GM06990 (cell line): ENCODE measurements around the gene NDUFA7.
"Not testable (repeated sequence)": the region's sequence is repeated elsewhere in the genome, so short reads cannot be mapped to it uniquely, and the experiment has no call there.

Experiments
- DNase-seq: peaks from one replicate; pipeline ENCODE4 v3.0.0-alpha.2; 2011; ENCODE audit not compliant: insufficient read length; ENCODE audit errors: extremely low read depth
- H3K27me3 ChIP-seq: replicated peaks from 2 replicates; pipeline ENCODE4 v1.6.0; 2011; ENCODE audit warnings: low read length; ENCODE audit not compliant: control insufficient read depth, insufficient read depth
- H3K36me3 ChIP-seq: 2 replicates; pipeline ENCODE4 v1.5.1; 2011; ENCODE audit warnings: low read length; ENCODE audit not compliant: control insufficient read depth, insufficient read depth
- H3K4me3 ChIP-seq: replicated peaks from 2 replicates; pipeline ENCODE4 v1.5.1; 2011; ENCODE audit warnings: low read depth, mild to moderate bottlenecking, control low read depth, low read length
- TF ChIP-seq, protein P1 (sequence below): IDR thresholded peaks from 2 replicates; pipeline ENCODE4 v1.5.1; 2011; ENCODE audit warnings: low read length, control low read depth, mild to moderate bottlenecking, inconsistent platforms; ENCODE audit not compliant: insufficient read depth, poor library complexity, severe bottlenecking

NDUFA7 gene

DNA sequence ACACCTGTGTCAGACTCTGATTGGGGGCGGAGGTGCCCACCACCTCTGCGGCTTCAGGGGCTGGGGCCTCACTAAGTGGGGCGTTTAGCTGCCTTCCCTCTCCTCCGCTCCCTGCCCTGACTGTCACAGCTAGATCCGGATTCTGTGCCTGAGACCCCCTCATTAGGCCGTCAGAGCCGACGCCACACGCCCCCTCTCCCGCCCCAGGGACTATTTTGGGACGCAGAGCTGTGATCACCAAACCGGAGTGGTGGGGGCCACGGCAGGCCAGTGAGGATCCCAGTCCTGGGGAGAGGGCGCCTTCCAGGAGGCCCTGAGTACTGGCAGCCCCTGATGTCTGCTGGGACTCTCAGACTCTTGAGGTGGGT, 21.1 kb upstream of the NDUFA7 start:
- Histone ChIP-seq H3K27me3 (peaks cover 2% of the 10 kb centered on the region), H3K4me3 (no peak overlapping the region), H3K36me3 (no peaks in the 10 kb centered on the region)
- TF ChIP-seq, protein P1, sequence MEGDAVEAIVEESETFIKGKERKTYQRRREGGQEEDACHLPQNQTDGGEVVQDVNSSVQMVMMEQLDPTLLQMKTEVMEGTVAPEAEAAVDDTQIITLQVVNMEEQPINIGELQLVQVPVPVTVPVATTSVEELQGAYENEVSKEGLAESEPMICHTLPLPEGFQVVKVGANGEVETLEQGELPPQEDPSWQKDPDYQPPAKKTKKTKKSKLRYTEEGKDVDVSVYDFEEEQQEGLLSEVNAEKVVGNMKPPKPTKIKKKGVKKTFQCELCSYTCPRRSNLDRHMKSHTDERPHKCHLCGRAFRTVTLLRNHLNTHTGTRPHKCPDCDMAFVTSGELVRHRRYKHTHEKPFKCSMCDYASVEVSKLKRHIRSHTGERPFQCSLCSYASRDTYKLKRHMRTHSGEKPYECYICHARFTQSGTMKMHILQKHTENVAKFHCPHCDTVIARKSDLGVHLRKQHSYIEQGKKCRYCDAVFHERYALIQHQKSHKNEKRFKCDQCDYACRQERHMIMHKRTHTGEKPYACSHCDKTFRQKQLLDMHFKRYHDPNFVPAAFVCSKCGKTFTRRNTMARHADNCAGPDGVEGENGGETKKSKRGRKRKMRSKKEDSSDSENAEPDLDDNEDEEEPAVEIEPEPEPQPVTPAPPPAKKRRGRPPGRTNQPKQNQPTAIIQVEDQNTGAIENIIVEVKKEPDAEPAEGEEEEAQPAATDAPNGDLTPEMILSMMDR = no peak
- DNase-seq = no peak

DNA sequence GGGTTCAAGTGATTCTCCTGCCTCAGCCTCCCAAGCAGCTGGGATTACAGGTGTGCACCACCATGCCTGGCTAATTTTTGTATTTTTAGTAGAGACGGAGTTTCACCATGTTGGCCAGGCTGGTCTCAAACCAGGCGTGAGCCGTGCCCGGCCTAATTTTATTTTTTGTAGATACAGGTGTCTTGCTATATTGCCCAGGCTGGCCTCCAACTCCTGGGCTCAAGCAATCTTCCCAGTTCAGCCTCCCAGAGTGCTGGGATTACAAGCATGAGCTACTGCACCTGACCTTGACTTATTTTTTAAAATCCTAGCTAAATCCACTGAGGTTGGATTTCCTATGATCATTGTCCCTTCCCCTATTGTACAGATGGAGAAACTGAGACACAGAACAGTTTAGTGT, 20.3 kb upstream of the NDUFA7 start:
- not testable (repeated sequence) for H3K4me3 ChIP-seq, H3K36me3 ChIP-seq, DNase-seq, H3K27me3 ChIP-seq

DNA sequence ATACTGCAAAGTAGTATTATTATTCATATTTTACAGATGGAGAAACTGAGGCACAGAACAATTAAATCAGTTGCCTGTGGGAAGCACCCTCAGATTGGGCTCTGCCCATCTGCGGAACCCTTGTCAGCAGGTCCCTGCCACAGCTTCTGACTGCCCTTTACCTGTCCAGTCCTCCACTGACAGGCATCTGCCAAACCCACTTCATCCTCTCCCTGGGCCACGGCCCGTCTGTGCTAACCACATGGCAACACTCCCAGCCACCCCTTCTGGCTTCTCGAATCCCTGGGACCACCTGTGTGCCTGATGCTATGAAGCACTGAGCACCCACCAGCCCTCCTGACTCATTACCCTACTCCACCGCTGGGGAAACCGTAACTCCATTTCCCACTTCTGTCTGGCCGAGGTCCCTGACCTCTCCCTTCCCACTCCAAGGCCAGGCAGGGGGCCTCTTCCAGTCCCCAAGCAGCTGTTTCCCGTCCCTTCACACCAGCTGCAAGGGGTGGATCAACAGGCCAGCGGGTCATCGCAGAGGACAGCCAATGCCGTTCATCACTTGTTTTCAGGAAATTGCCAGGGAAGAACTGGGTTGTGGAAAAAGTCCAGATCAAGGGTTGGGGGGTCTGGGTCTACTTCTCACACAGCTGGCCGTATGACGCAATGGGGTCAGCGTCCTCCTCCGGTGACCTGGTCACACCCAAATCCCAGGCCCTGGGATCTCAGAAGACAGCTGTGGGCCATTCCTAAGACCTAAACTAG, 19.3 kb upstream of the NDUFA7 start:
- DNase-seq = no peak
- peaks cover 2% of the 10 kb centered on the region for H3K27me3 ChIP-seq
- H3K36me3 ChIP-seq = no peaks in the 10 kb centered on the region
- no peak overlapping the region for H3K4me3 ChIP-seq
- TF ChIP-seq, protein P1 = no peak

DNA sequence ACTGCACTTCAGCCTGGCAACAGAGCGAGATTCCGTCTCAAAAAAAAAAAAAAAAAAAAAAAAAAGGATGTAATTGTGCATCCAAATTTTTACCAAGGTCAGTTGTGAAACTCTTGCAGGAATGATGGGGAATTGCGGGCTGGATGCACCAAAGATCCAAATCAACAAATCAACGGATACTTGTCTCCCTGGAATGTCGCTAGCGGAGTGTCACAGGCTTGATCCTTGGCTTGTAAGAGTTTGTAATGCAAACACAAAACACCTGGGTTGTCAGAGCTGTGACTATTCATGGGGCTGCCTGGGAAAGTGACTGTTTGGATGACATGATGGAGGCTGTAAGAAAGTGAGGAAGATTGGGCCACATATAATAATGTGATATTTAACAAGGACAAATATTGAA, 17.7 kb upstream of the NDUFA7 start:
- TF ChIP-seq, protein P1 = no peak
- H3K36me3 ChIP-seq = no peaks in the 10 kb centered on the region
- H3K27me3 ChIP-seq = peaks cover 2% of the 10 kb centered on the region
- no peak for DNase-seq
- H3K4me3 ChIP-seq = no peak overlapping the region

DNA sequence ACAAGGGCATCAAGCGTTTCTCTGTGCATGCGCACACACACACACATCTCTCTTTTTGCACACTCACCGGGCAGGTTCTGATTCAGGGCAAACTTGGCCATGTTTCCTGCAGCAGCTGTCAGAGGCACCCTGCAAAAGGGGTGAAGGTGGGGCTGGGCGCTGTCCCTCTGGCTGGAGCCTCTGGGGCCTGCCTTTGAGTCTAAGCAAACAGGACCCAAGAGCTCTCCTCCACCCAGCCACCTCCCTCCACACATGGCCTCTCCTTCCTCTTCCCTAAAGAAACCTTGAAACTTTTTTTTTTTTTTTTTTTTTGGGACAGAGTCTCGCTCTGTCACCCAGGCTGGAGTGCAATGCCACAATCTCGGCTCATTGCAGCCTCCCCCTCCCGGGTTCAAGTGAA, 16.6 kb upstream of the NDUFA7 start:
- TF ChIP-seq, protein P1 = no peak
- no peak for DNase-seq
- no peaks in the 10 kb centered on the region for H3K36me3 ChIP-seq
- peaks cover 2% of the 10 kb centered on the region for H3K27me3 ChIP-seq
- no peak overlapping the region for H3K4me3 ChIP-seq

DNA sequence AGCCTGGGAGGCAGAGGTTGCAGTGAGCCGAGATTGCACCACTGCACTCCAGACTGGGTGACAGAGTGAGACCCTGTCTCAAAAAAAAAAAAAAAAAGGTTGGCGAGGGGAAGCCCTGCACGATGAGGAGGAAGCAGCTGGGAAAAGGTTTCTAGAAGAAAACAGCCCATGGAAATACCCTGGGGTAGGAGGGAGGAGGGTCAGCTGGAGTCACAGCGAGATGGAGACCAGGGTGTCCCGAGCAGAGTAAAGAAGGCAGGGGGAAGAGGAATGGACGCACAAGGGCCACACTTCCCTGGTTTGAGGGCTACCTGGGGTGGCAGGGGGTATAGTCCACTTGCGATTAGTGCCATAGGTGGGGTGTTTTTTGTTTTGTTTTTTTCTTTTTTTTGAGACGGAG, 15.5 kb upstream of the NDUFA7 start:
- H3K4me3 ChIP-seq = no peak overlapping the region
- peaks cover 2% of the 10 kb centered on the region for H3K27me3 ChIP-seq
- H3K36me3 ChIP-seq = no peaks in the 10 kb centered on the region
- no peak for DNase-seq
- TF ChIP-seq, protein P1 = no peak
